ENCODE measurements around the gene PICK1.

- no peak for TF ChIP-seq TCF12 (IDR thresholded peaks at IDR 0.05; ENCODE audit: low read depth)
- TF ChIP-seq TAF1 (IDR thresholded peaks at IDR 0.05; ENCODE audit: low read depth): no peak
- no peak for TF ChIP-seq REST (IDR thresholded peaks at IDR 0.05; ENCODE audit: low read depth)
- TF ChIP-seq YY1 (IDR thresholded peaks at IDR 0.05; ENCODE audit: low read depth): no peak
- no peak for TF ChIP-seq MAX (IDR thresholded peaks at IDR 0.05)
- no peak for TF ChIP-seq EGR1 (IDR thresholded peaks at IDR 0.05)
- no peak for TF ChIP-seq FOXM1 (IDR thresholded peaks at IDR 0.05; ENCODE audit: borderline replicate concordance, low read depth)
- TF ChIP-seq CREB1 (IDR thresholded peaks at IDR 0.05; ENCODE audit: low read depth): no peak
These were observed 21.7 kb upstream of the PICK1 start for GRCh38 chr22:38035530-38035885.
